ENCODE measurements around the gene GLOD4.

Gene GLOD4

GRCh38 chr17:732902-733720 lies 49.0 kb downstream of the GLOD4 start:
- TF ChIP-seq CTCF (IDR thresholded peaks at IDR 0.05; ENCODE audit: insufficient read depth, missing control alignments), result no peak
- DNase-seq (ENCODE audit: insufficient read length, low spot score), result no peak
- FAIRE-seq, result no peak

- FAIRE-seq (no peak), DNase-seq (ENCODE audit: insufficient read length, low spot score) (peak; percentile 80)
- no peak for TF ChIP-seq CTCF (IDR thresholded peaks at IDR 0.05; ENCODE audit: insufficient read depth, missing control alignments)
Observed at GRCh38 chr17:732067-732901, 49.8 kb downstream of the GLOD4 start, which contains the start of gene TLCD3A. TLCD3A (plus strand) TSS chr17:732596; CDS start chr17:732648, 52 bp downstream.

GRCh38 chr17:731644-732066 lies 50.4 kb downstream of the GLOD4 start:
- DNase-seq (ENCODE audit: insufficient read length, low spot score) (no peak), FAIRE-seq (no peak)
- no peak for TF ChIP-seq CTCF (IDR thresholded peaks at IDR 0.05; ENCODE audit: insufficient read depth, missing control alignments)

DNA sequence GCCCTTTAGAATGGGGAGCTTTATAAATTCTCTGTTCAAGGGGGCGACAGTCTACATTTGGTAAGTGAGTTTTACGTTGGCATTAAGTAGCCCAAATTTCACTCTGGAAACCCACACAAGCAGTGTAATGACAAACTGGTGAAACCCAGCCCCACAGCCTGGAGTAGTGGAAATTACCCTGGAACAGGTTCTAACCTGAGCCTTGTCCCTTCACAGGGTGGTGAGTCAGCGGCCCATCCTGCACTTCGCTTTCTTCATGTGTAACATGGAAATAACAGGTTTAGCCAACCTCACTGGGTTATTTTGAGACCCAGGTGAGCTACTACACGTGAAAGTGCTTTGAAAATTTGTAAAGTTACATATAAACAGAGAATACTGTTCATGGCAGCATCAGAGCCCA lies 53.2 kb downstream of the GLOD4 start:
- no peak for DNase-seq (ENCODE audit: insufficient read length, low spot score)
- no peak for TF ChIP-seq CTCF (IDR thresholded peaks at IDR 0.05; ENCODE audit: insufficient read depth, missing control alignments)
- FAIRE-seq, result no peak

DNA sequence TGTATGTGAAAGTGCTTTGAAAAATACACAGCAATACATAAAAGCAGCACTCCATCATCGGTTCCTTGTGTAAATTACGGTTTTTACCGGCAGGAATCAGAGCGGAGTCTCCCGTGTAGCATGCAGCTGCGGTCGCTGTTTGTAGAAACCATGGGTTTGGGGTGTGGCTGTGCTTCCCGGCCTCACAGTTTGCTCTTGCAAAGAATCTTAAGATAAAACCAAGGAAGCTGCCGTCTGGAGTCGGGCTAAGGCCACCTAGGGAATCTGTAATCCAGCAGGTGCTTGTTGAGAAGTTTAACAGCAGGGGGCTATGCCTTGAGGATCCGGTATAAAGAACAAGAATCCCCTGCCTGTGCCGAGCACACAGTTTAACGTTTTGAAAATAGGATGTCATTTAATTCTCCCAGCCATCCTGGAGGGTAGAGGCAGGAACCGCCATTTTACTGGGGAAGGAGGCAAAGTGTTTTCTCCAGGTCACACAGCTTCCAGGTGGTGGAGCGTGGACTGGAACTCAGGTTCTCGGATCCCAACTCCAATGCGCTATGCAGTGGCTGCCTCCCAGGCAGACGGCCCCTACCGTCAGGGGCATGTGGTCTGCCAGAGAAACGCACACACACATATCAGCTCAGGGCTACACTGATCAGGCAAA lies 55.7 kb downstream of the GLOD4 start:
- DNase-seq (ENCODE audit: insufficient read length, low spot score) (no peak), FAIRE-seq (no peak)
- no peak for TF ChIP-seq CTCF (IDR thresholded peaks at IDR 0.05; ENCODE audit: insufficient read depth, missing control alignments)

- no peak for TF ChIP-seq CTCF (IDR thresholded peaks at IDR 0.05; ENCODE audit: insufficient read depth, missing control alignments)
- DNase-seq (ENCODE audit: insufficient read length, low spot score) (no peak), FAIRE-seq (no peak)
Observed at GRCh38 chr17:725746-726145, 56.3 kb downstream of the GLOD4 start.
